HEK293 (cell line): ENCODE measurements around the gene TTLL11.
A peak's percentile ranks its signal among the peaks of the same experiment; 100 is the strongest.

ENCODE experiments used
- CTCF ChIA-PET: fragments of 350-600 bp; formaldehyde crosslinking; extraction: SDS; loops from one replicate; lab custom pipeline; 2021; ENCODE audit warnings: antibody characterized with exemption; lab: Yijun Ruan, JAX
- POLR2A ChIA-PET: fragments of 300-600 bp; formaldehyde crosslinking; extraction: SDS; loops from one replicate; lab custom pipeline; 2020; ENCODE audit warnings: antibody characterized with exemption, inconsistent platforms; lab: Yijun Ruan, JAX
- H3K27ac ChIP-seq: fragments of 200-500 bp; sonication (Bioruptor generic); 2 replicates; pipeline ENCODE4 v1.5.1; 2014; ENCODE audit warnings: low read depth, low read length, control low read depth, inconsistent platforms; ENCODE audit errors: extremely low read depth
- H3K36me3 ChIP-seq, 2 experiments: fragments of 200-500 bp in 1 of 2; sonication (Bioruptor generic) in 1 of 2; 1 replicate in 1 of 2; 2 replicates in 1 of 2; pipeline ENCODE4 v1.5.1; 2014 to 2017; ENCODE audit warnings: inconsistent platforms in 2 of 2, low read length in 2 of 2; ENCODE audit not compliant: control insufficient read depth in 2 of 2, insufficient read depth in 1 of 2
- H3K4me1 ChIP-seq: fragments of 200-500 bp; sonication (Bioruptor generic); 2 replicates; pipeline ENCODE4 v1.5.1; 2014; ENCODE audit warnings: mild to moderate bottlenecking, low read length, inconsistent platforms; ENCODE audit not compliant: control insufficient read depth, insufficient read depth
- H3K4me3 ChIP-seq: 2 replicates; pipeline ENCODE4 v1.5.1; 2011; ENCODE audit warnings: low read depth, mild to moderate bottlenecking, control low read depth, low read length, moderate library complexity
- H3K9me3 ChIP-seq: fragments of 200-500 bp; sonication (Bioruptor generic); 2 replicates; pipeline ENCODE4 v1.5.1; 2014; ENCODE audit warnings: low read depth, low read length, inconsistent platforms; ENCODE audit not compliant: control insufficient read depth, insufficient read depth
- GLI2 ChIP-seq: fragments of 450-650 bp; formaldehyde crosslinking; IDR thresholded peaks from 2 replicates; pipeline ENCODE4; 2017; ENCODE audit warnings: missing biosample characterization, missing genetic modification characterization, low read depth, borderline replicate concordance
- GLI4 ChIP-seq: fragments of 450-650 bp; formaldehyde crosslinking; IDR thresholded peaks from 2 replicates; pipeline ENCODE4 v1.5.1; 2016; ENCODE audit warnings: missing biosample characterization, missing genetic modification characterization
- GLIS1 ChIP-seq: fragments of 450-650 bp; formaldehyde crosslinking; IDR thresholded peaks from 2 replicates; pipeline ENCODE4 v1.5.1; 2016; ENCODE audit warnings: missing biosample characterization, missing genetic modification characterization
- OVOL3 ChIP-seq: fragments of 450-650 bp; formaldehyde crosslinking; IDR thresholded peaks from 2 replicates; pipeline ENCODE4 v1.5.1; 2016; ENCODE audit warnings: missing biosample characterization, missing genetic modification characterization
- SCRT1 ChIP-seq: fragments of 450-650 bp; formaldehyde crosslinking; IDR thresholded peaks from 2 replicates; pipeline ENCODE4 v1.5.1; 2016; ENCODE audit warnings: missing biosample characterization, missing genetic modification characterization, borderline replicate concordance
- TCF7L2 ChIP-seq: IDR thresholded peaks from 2 replicates; pipeline ENCODE4 v1.6.1; 2011; ENCODE audit warnings: low read depth, mild to moderate bottlenecking, inconsistent platforms, low read length, moderate library complexity, borderline replicate concordance
- ZBTB1 ChIP-seq: fragments of 450-650 bp; formaldehyde crosslinking; IDR thresholded peaks from 2 replicates; pipeline ENCODE4 v1.5.1; 2016; ENCODE audit warnings: missing biosample characterization, missing genetic modification characterization
- ZBTB17 ChIP-seq: fragments of 450-650 bp; formaldehyde crosslinking; IDR thresholded peaks from 2 replicates; pipeline ENCODE4 v1.5.1; 2016; ENCODE audit warnings: missing biosample characterization, missing genetic modification characterization
- ZFP37 ChIP-seq: fragments of 450-650 bp; formaldehyde crosslinking; IDR thresholded peaks from 2 replicates; pipeline ENCODE4 v1.5.1; 2016; ENCODE audit warnings: missing biosample characterization, missing genetic modification characterization
- ZIC2 ChIP-seq: fragments of 450-650 bp; formaldehyde crosslinking; IDR thresholded peaks from 2 replicates; pipeline ENCODE4 v1.5.1; 2016; ENCODE audit warnings: missing biosample characterization, missing genetic modification characterization
- ZNF23 ChIP-seq: fragments of 450-650 bp; formaldehyde crosslinking; IDR thresholded peaks from 2 replicates; pipeline ENCODE4 v1.5.1; 2016; ENCODE audit warnings: missing biosample characterization, missing genetic modification characterization, borderline replicate concordance
- ZNF248 ChIP-seq: fragments of 450-650 bp; formaldehyde crosslinking; IDR thresholded peaks from 2 replicates; pipeline ENCODE4 v1.5.1; 2017; ENCODE audit warnings: missing biosample characterization, missing genetic modification characterization
- ZNF266 ChIP-seq: fragments of 450-650 bp; formaldehyde crosslinking; IDR thresholded peaks from 2 replicates; pipeline ENCODE4 v1.5.1; 2016; ENCODE audit warnings: missing biosample characterization, missing genetic modification characterization, low read depth
- ZNF280D ChIP-seq: fragments of 450-650 bp; formaldehyde crosslinking; IDR thresholded peaks from 2 replicates; pipeline ENCODE4 v1.5.1; 2016; ENCODE audit warnings: missing biosample characterization, missing genetic modification characterization
- ZNF366 ChIP-seq: fragments of 450-650 bp; formaldehyde crosslinking; conservative IDR thresholded peaks from 2 replicates; pipeline ENCODE4 v1.5.1; 2016; ENCODE audit warnings: missing biosample characterization, missing genetic modification characterization
- ZNF521 ChIP-seq: fragments of 450-650 bp; formaldehyde crosslinking; IDR thresholded peaks from 2 replicates; pipeline ENCODE4 v1.5.1; 2017; ENCODE audit warnings: missing biosample characterization, mild to moderate bottlenecking, missing genetic modification characterization
- ZNF555 ChIP-seq: fragments of 450-650 bp; formaldehyde crosslinking; conservative IDR thresholded peaks from 2 replicates; pipeline ENCODE4 v1.5.1; 2017; ENCODE audit warnings: missing biosample characterization, mild to moderate bottlenecking, missing genetic modification characterization, inconsistent platforms
- ZNF585B ChIP-seq: fragments of 450-650 bp; formaldehyde crosslinking; IDR thresholded peaks from 2 replicates; pipeline ENCODE4 v1.5.1; 2016; ENCODE audit warnings: missing biosample characterization, missing genetic modification characterization
- ZNF624 ChIP-seq: fragments of 450-650 bp; formaldehyde crosslinking; IDR thresholded peaks from 2 replicates; pipeline ENCODE4 v1.5.1; 2017; ENCODE audit warnings: missing biosample characterization, missing genetic modification characterization
- ZNF792 ChIP-seq: fragments of 450-650 bp; formaldehyde crosslinking; IDR thresholded peaks from 2 replicates; pipeline ENCODE4 v1.5.1; 2016; ENCODE audit warnings: missing biosample characterization, missing genetic modification characterization
- ZSCAN30 ChIP-seq: fragments of 450-650 bp; IDR thresholded peaks from 2 replicates; pipeline ENCODE4 v1.5.1; 2018; ENCODE audit warnings: missing biosample characterization, mild to moderate bottlenecking, missing genetic modification characterization, moderate library complexity
- TF ChIP-seq, protein P1 (sequence below): fragments of 450-650 bp; formaldehyde crosslinking; IDR thresholded peaks from 2 replicates; pipeline ENCODE4 v1.5.1; 2016; ENCODE audit warnings: missing biosample characterization, missing genetic modification characterization

The TTLL11 gene

DNA sequence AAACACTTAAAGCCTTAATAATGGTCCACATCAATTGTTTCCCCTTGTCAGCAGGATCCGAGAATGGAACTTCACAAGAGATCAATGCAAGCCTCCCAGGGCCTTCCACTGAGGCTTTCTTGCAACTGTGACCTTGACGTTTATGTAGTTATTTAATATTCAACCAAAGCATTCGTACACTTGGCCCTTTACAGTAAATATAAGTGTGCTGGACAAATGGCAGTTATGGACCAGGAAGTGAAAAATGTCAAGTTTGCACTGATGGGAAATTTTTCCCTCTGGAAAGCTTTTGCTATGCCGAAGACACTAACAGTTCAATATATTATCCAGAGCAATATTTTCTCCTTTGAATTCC, 101.8 kb downstream of the TTLL11 start:
- H3K36me3 ChIP-seq: no peaks in the 10 kb centered on the region
- no peak overlapping the region for H3K27ac ChIP-seq
- H3K4me1 ChIP-seq: no peaks in the 10 kb centered on the region
- H3K4me3 ChIP-seq: no peak overlapping the region
- CTCF ChIA-PET: interaction anchor here (0.5 to 3.1 kb wide), 6 partner anchors 47 to 445 kb away, joined by 3 to 16 read pairs (median 5); no protein-coding TSS in a partner anchor
- TF ChIP-seq ZBTB1 (tag by site-specific recombination): no peak
- no peak for TF ChIP-seq ZSCAN30 (tag by site-specific recombination)
- TF ChIP-seq ZNF521: no peak
- TF ChIP-seq ZNF266 (tag by site-specific recombination): no peak
- TF ChIP-seq, protein P1, sequence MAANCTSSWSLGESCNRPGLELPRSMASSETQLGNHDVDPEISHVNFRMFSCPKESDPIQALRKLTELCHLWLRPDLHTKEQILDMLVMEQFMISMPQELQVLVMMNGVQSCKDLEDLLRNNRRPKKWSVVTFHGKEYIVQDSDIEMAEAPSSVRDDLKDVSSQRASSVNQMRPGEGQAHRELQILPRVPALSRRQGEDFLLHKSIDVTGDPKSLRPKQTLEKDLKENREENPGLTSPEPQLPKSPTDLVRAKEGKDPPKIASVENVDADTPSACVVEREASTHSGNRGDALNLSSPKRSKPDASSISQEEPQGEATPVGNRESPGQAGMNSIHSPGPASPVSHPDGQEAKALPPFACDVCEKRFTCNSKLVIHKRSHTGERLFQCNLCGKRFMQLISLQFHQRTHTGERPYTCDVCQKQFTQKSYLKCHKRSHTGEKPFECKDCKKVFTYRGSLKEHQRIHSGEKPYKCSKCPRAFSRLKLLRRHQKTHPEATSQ (tag by site-specific recombination): no peak
- no peak for TF ChIP-seq ZNF624
- TF ChIP-seq ZFP37 (tag by site-specific recombination): no peak
- no peak for TF ChIP-seq GLI4 (tag by site-specific recombination)
- no peak for TF ChIP-seq SCRT1 (tag by site-specific recombination)
- POLR2A ChIA-PET: interaction anchor here (1.1 kb wide), 1 partner anchor 446 kb away, joined by 3 read pairs; no protein-coding TSS in a partner anchor
- no peaks in the 10 kb centered on the region for H3K9me3 ChIP-seq

DNA sequence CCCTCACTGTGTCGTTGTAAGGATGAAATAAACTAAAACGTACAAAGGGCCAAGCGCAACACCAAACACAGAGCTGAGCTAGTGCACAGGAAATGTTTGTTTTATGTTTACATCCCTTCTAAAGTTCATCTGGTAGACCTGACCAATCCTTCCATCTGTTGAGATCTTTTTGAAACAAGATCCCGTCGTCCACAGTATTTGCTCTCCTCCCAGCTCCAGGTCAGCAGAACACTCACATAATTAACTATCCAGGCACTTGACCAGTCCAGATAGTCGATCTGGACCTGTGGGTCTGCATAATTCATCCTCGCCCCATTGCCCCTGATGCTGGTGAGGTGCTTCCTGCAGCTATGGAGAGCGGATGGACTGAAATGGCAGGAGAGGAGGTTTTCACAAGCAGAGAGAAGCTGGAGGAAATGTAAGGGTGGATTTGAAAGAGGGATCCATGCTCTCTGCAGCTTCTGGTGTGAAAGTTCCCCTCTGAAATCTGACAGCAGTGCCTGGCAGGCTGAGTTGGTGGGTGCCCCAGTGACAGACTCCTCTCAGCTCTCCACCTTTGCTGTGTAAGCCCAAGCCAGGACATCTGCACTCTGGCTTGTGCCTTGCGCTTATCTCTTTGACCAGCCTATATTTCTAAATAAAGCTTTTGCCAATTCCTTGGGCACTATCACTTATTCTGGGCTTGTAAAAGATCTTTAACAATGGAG, 102.4 kb downstream of the TTLL11 start:
- H3K4me1 ChIP-seq: no peaks in the 10 kb centered on the region
- TF ChIP-seq ZNF585B (tag by site-specific recombination) (no peak), OVOL3 (tag by site-specific recombination) (no peak), TCF7L2 (no peak), ZNF555 (no peak), ZNF792 (tag by site-specific recombination) (no peak), ZNF366 (tag by site-specific recombination) (no peak), GLIS1 (tag by site-specific recombination) (no peak), ZBTB17 (tag by site-specific recombination) (peak; percentile 87)
- CTCF ChIA-PET: interaction anchor here (0.5 to 3.1 kb wide), 10 partner anchors 13 to 445 kb away, joined by 3 to 16 read pairs (median 3); no protein-coding TSS in a partner anchor
- POLR2A ChIA-PET: interaction anchor here (1.1 kb wide), 1 partner anchor 445 kb away, joined by 3 read pairs; no protein-coding TSS in a partner anchor
- no peak overlapping the region for H3K27ac ChIP-seq
- no peak overlapping the region for H3K4me3 ChIP-seq
- H3K9me3 ChIP-seq: no peaks in the 10 kb centered on the region
- H3K36me3 ChIP-seq: no peaks in the 10 kb centered on the region

- no peaks in the 10 kb centered on the region for H3K4me1 ChIP-seq
- ChIA-PET POLR2A (no interaction called here), CTCF (interaction anchor here (0.7 to 3.1 kb wide), 7 partner anchors 9 to 443 kb away, joined by 3 to 16 read pairs (median 3); no protein-coding TSS in a partner anchor)
- no peak overlapping the region for H3K4me3 ChIP-seq
- H3K9me3 ChIP-seq: no peaks in the 10 kb centered on the region
- H3K27ac ChIP-seq: no peak overlapping the region
- no peaks in the 10 kb centered on the region for H3K36me3 ChIP-seq
- TF ChIP-seq ZNF248 (tag by site-specific recombination) (no peak), ZIC2 (tag by site-specific recombination) (no peak), ZNF23 (no peak), GLI2 (tag by site-specific recombination) (no peak), ZNF280D (tag by site-specific recombination) (no peak)
These were observed 104.1 kb downstream of the TTLL11 start for GRCh38 chr9:121989010-121989409.
